ENCODE results near the gene G0S2.
"Not testable (repeated sequence)": the region's sequence is repeated elsewhere in the genome, so short reads cannot be mapped to it uniquely, and the experiment has no call there.

Gene G0S2

GRCh38 chr1:209685821-209686220 is 10.6 kb downstream of the G0S2 start:
- no peak for DNase-seq

DNA sequence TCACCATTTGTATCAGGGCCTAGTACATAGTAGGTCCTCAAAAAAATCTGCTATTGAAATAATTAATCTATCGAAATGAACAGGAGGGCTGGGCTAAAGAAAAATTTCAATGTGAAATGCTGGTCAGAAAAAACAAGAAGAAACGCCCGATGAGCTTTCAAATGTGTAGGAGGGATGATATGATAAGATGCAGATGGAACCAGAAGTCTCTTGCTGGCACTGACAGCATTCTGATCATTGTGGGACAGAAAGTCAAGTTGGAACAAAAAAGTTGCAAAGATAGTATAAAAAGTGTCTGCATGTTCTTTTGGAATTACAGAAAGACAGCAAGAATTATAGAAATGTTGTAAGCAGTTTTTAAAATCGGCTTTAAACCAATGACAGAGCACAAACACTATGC is 11.1 kb downstream of the G0S2 start:
- no peak for DNase-seq

- no peak for DNase-seq
Observed at GRCh38 chr1:209688746-209689234, 13.6 kb downstream of the G0S2 start.

DNA sequence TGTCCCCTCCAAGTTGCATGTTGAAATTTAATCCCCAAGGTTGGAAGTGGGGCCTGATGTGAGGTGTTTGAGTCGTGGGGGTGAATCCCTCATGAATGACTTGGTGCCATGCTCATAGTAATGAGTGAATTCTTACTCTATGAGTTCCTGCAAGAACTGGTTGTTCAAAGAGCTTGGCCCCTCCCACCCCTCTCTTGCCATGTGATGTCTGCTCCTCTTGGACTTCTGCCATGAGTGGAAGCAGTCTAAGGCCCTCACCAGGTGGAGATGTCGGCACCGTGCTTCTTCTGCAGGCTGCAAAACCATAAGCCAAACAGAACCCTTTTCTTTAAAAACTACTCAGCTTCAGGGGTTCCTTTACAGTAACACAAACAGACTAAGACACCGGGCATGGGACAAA is 14.3 kb downstream of the G0S2 start:
- no peak for DNase-seq

DNA sequence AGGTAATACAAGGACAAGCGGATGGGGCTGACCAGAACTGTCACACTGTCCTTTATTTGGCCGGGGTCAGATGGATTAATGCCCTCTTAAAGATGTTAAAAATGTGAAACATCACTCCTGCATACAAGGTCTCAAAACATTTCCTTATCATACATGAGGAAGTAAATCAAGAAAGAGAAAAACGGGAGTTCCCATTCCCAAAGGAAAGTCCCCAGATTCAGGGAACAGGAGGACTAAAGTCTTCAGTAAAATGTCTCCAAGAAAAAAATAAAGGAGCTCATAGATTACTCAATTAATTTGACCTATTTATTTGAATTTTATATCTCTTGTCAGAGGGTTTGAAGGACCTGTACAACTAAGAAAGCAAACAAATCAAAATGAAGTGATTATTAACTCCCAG is 16.0 kb downstream of the G0S2 start:
- no peak for DNase-seq

DNA sequence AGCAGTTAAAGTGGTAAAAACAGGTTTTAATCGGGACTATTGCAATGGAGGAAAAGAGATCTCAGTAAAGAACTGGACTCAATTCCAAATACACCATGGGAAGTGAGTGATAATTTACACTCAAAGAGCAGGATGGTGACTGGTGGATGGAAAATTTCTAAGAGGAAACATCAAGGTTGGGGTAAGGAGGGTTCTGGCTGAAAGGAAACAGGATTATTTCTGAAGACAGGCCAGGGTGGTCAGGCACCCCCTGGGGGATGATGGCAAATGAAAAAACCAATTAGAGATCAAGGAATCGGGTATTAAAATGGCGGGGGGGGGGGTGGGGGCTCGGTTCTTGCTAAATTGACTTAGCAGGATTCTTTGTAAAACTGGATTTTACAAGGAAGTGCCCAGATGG is 17.1 kb downstream of the G0S2 start:
- DNase-seq, result no peak

DNA sequence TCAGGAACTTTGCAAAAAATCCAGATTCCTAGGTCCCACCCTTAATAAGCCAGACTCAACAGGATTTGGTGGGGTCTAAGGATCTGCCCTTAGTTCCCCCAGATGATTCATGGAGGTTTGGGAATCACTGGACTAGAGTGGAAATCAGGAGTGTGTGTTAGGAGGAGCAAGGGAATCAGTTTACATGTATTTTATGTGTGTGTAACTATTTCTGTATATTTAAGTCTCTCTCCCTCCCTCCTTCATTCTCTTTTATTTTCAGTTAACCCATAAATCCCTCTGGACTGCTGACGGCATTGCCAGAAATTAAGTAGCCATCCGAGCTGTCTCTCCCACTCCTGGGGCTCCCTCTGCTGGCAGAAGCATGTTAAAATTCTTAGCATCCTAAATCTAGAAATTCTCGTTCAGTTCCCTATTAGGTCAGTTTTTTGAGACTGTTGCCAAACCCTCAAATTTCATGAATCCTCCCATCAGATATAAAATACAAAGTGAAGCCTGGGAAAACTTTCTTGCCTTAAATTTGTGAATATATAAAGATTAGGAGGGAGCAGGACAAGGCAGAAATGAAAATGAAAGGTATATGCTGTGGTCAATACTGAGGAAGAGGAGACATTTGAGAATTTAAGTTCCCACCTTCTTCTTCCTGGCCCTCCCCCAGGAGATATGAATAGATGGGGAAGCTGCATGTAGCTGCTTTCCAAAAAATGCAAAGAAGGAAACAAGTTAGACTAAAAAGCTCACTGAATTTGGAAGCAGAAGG is 17.7 kb downstream of the G0S2 start:
- peak; percentile 77 for DNase-seq

DNA sequence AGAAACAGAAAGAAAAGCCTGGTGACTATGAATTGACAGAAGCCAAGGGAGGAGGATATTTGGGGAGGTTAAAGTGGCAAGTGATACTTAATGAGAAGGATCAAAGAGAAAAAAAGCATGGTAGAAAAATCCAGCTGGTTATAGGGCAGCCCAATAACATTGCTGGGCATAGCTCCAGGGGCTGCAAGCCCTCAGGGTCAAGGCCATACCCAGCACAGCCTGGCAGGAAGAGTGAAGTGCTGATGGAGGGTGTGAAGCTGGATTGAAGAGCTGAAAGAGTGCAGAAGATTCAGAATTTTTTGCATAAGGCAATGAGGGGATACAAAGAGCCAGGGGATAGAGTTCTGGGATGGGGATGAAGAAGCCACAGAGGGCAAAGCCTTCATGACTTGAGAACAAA is 21.5 kb downstream of the G0S2 start:
- no peak for DNase-seq

DNA sequence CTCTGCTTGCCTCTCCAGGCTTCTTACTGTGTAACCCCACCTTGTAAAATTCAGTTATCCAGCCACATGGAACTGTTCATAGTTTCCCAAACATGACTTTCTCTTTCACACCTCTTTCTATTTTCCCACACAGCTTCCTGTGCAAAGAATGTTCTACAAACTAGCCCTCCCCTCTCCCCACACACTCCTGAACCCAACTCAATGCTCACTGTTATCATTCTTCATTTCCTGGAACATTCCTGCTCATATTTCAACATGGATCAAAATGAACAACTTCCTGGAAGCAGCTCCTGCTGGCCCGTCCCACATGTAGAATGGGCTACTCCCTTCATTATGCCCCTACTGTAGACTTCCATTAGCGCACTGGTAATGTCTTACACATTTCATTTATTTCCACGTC is 21.9 kb downstream of the G0S2 start:
- no peak for DNase-seq

GRCh38 chr1:209700686-209701085 is 25.5 kb downstream of the G0S2 start:
- DNase-seq, result not testable (repeated sequence)

GRCh38 chr1:209702832-209703231 is 27.6 kb downstream of the G0S2 start:
- DNase-seq, result no peak

GRCh38 chr1:209703834-209704504 is 28.8 kb downstream of the G0S2 start:
- no peak for DNase-seq

DNA sequence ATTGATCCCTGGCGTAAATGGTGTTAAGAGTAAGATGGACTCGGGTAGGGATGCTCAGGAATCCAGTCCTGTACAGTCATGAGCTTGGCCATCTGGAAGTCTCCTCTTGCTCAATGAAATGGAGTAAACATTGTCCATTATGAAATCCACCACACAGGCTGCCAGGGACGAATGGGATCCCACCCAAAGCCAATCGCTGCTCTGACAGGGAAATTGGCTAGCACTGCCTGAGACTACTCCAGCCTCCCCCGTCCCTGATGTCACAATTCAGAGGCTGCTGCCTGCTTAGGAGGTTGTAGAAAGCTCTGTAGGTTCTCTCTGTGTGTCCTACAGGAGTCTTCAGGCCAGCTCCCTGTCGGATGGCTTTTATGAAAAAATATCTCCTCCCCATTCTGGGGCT is 29.4 kb downstream of the G0S2 start, which contains the start of gene HSD11B1:
Gene HSD11B1 (plus strand): TSS at position 263 of the 400 bp plus-strand sequence. CDS start 97 bp downstream, at position 360.
- DNase-seq, result no peak

- no peak for DNase-seq
Observed at GRCh38 chr1:209705033-209705598, 29.9 kb downstream of the G0S2 start.

DNA sequence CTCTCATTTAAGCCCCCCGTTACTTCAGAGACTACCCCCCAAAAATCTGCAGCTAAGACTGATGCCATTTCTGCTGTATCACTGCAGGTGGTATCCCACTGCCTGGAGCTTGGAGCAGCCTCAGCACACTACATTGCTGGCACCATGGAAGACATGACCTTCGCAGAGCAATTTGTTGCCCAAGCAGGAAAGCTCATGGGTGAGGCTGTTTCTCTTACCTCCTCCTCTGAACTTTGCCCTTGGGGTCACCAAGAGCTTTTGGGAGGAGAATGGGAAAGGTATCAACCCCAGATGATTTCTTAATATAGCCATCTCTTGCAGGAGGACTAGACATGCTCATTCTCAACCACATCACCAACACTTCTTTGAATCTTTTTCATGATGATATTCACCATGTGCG is 31.4 kb downstream of the G0S2 start:
- no peak for DNase-seq

DNA sequence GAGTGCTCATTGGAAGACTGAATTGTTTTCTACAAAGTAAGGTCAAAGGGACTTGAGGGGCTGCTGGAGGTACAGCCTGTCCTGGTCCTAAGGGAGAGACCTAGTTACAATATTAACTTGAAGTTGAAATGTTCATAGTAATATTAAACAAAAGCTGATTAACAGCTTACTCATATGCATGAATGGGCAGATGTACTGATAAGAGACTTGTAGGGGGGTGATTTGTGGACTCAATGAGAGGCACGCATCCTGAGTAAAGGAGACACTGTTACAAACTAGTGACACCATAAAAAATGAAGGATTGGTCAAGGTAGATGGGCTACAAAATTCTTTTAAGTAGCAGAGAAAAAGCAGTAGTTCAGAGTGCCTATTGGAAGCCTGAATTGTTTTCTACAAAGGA is 32.1 kb downstream of the G0S2 start:
- no peak for DNase-seq

DNA sequence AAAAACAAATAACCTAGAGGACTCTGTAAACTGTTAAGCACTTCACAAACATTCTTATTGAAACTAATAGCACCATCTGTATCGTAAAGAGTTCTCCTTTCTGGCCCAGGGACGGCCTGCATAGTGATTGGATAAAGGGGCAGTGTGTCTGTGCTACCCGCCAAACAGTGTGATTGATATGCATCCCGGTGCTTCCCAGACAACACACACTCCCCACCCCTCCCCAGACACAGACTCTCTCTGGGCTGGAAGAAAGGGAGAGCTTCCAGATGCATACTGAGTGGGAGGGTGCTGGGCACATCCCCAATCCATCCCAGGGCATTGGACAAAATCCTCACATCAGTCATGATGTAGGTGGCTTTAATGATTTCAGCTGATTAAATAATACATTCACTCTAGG is 33.1 kb downstream of the G0S2 start:
- no peak for DNase-seq

DNA sequence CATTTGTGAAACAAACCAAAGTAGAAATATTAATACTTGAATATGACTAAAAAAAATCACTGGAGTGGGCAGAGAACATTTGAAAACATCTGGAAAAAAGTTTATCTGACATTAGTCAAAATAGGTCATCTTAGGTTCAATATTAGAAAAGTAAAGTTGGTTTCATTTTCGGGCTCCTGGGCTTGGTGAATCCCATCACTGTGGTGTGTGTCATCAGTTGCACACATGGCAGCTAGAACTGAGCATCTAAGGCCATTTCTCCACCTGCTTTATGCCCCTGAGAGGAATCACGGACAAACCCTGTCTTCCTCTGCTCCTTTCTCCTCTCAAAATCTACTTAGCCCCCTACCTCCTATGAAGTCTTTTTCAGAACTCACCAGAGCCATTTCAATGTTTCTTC is 34.9 kb downstream of the G0S2 start:
- no peak for DNase-seq

DNA sequence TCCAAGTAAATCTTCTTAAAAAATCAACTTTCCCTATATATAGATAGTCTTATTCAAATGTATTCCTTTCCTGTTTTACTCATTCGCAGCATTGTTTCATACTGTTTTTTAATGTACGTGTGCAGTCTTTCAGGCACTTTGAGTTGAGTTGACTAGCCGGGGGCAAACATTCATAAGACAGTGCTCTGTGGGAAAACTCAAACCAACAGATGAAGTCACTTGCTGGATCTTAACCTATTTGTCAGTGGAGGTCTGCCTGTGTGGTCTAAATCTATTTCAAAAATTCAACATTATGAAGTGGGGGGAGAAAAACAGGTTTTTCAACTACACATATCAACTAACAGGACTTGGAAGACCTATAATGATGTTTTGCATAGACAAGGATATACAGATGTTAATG is 35.6 kb downstream of the G0S2 start:
- DNase-seq, result no peak

GRCh38 chr1:209714338-209714737 is 39.1 kb downstream of the G0S2 start:
- no peak for DNase-seq

- no peak for DNase-seq
Observed at GRCh38 chr1:209715314-209715713, 40.1 kb downstream of the G0S2 start.

- DNase-seq, result no peak
Observed at GRCh38 chr1:209717818-209718217, 42.6 kb downstream of the G0S2 start.

- no peak for DNase-seq
Observed at GRCh38 chr1:209720326-209720725, 45.1 kb downstream of the G0S2 start.

DNA sequence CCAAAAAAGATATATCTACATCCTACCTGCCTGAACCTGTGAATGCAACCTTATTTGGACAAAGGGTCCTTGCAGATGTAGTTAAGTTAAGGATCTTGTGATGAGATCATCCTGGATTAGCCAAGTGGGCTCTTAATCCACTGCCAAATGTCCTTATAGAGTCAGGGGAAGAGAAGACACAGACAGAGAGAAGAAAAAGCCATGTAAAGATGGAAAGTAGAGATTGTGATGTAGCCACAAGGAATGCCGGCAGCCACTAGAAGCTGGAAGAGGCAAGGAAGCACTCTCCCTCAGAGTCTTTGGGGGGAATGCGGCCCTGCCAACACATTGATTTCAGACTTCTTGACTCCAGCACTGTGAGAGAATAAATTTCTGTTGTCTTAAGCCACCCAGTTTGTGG is 45.6 kb downstream of the G0S2 start:
- no peak for DNase-seq

Data from NCI-H510A treated with DMSO at 0.1 percent for 48 hours (cell line).